ENCODE measurements around the gene PIGT. TPM values are rescaled to one million over a fixed set of nuclear protein-coding genes. Genes with fewer than 3 reads are reported as not detected.

The PIGT gene
- total and polyA plus RNA-seq, 2 experiments from 2014 or later, result 48.4 to 63.1 TPM

- TF ChIP-seq, protein P1, sequence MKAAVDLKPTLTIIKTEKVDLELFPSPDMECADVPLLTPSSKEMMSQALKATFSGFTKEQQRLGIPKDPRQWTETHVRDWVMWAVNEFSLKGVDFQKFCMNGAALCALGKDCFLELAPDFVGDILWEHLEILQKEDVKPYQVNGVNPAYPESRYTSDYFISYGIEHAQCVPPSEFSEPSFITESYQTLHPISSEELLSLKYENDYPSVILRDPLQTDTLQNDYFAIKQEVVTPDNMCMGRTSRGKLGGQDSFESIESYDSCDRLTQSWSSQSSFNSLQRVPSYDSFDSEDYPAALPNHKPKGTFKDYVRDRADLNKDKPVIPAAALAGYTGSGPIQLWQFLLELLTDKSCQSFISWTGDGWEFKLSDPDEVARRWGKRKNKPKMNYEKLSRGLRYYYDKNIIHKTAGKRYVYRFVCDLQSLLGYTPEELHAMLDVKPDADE (IDR thresholded peaks at IDR 0.05), result no peak
- TF ChIP-seq JUNB (IDR thresholded peaks at IDR 0.05; ENCODE audit: unreplicated experiment) (no peak), REST (IDR thresholded peaks at IDR 0.05; ENCODE audit: unreplicated experiment) (no peak), ZNF114 (CRISPR knock-in tag; IDR thresholded peaks at IDR 0.05) (no peak)
Measured at GRCh38 chr20:45429618-45430017, 13.7 kb downstream of the PIGT start (continued).

- Histone ChIP-seq H3K9me2 (ENCODE audit: insufficient read depth) (no peaks in the 10 kb centered on the region), H3K4me1 (ENCODE audit: insufficient read depth) (no peaks in the 10 kb centered on the region), H3K79me2 (replicated peaks; ENCODE audit: insufficient read depth) (no peaks in the 10 kb centered on the region), H4K20me1 (replicated peaks; ENCODE audit: insufficient read depth) (no peaks in the 10 kb centered on the region), H3K36me3 (ENCODE audit: insufficient read depth) (no peaks in the 10 kb centered on the region), H3F3A (replicated peaks; ENCODE audit: low read depth) (0 out of 2 replicates have a peak, but pooled peaks cover 2% of the 10 kb centered on the region), H3K27ac (ENCODE audit: low read depth) (no peak overlapping the region), H3K4me2 (no peak overlapping the region), H3K4me3 (no peak overlapping the region), H3K27me3 (ENCODE audit: insufficient read depth) (no peaks in the 10 kb centered on the region), H2AFZ (no peak overlapping the region)
- no peak overlapping the region for H3K27ac Mint-ChIP-seq
- H3K4me1 Mint-ChIP-seq, result no peaks in the 10 kb centered on the region; the same call in 1 of the 3 replicates
- ATAC-seq (no peak), DNase-seq (ENCODE audit: low spot score) (no peak)
- no peaks in the 10 kb centered on the region for H3K9me3 Mint-ChIP-seq
- H3K27me3 Mint-ChIP-seq (ENCODE audit: insufficient read depth, low read depth, poor library complexity), result no peaks in the 10 kb centered on the region
- H3K4me3 Mint-ChIP-seq, result no peak overlapping the region
- peaks cover 6% of the 10 kb centered on the region; the same call in 2 of the 3 replicates for H3K36me3 Mint-ChIP-seq (ENCODE audit: low read depth)
- TF ChIP-seq CTCF (conservative IDR thresholded peaks at IDR 0.05; ENCODE audit: low read depth in 2 of 2) (no peak), CREB1 (CRISPR knock-in tag; IDR thresholded peaks at IDR 0.05; ENCODE audit: low read depth) (no peak), POLR2AphosphoS5 (IDR thresholded peaks at IDR 0.05; ENCODE audit: low read depth) (no peak), REST (IDR thresholded peaks at IDR 0.05; ENCODE audit: unreplicated experiment) (no peak), ZNF114 (CRISPR knock-in tag; IDR thresholded peaks at IDR 0.05) (no peak), ZNF331 (CRISPR knock-in tag; IDR thresholded peaks at IDR 0.05; ENCODE audit: low read depth) (no peak), STAT1 (IDR thresholded peaks at IDR 0.05; ENCODE audit: unreplicated experiment) (no peak), EZH2 (IDR thresholded peaks at IDR 0.05; ENCODE audit: low read depth, unreplicated experiment) (no peak), NANOG (IDR thresholded peaks at IDR 0.05; ENCODE audit: borderline replicate concordance) (no peak), JUNB (IDR thresholded peaks at IDR 0.05; ENCODE audit: unreplicated experiment) (no peak), EZH2phosphoT487 (IDR thresholded peaks at IDR 0.05; ENCODE audit: unreplicated experiment) (no peak)
- TF ChIP-seq, protein P1 (IDR thresholded peaks at IDR 0.05), result no peak
Measured at GRCh38 chr20:45432294-45432693, 16.4 kb downstream of the PIGT start.

Data from GM23338 (cell line).